GM19372 (cell line): ENCODE results near the gene HKDC1.
"Not testable (repeated sequence)": the region's sequence is repeated elsewhere in the genome, so short reads cannot be mapped to it uniquely, and the experiment has no call there.

Experiments used
- ATAC-seq: cut with Tn5 transposase; IDR thresholded peaks from one replicate; pipeline ENCODE4 v1.9.1; 2021; ENCODE audit warnings: mild to moderate bottlenecking, low read depth, moderate library complexity; ENCODE audit not compliant: unreplicated experiment

HKDC1 gene

GRCh38 chr10:69242040-69242851, 22.1 kb downstream of the HKDC1 start:
- ATAC-seq = no peak

- ATAC-seq = no peak
Measured at GRCh38 chr10:69242852-69243212, 22.7 kb downstream of the HKDC1 start.

GRCh38 chr10:69243817-69244216, 23.7 kb downstream of the HKDC1 start:
- no peak for ATAC-seq

- ATAC-seq = no peak
Measured at GRCh38 chr10:69246036-69246435, 25.9 kb downstream of the HKDC1 start.

DNA sequence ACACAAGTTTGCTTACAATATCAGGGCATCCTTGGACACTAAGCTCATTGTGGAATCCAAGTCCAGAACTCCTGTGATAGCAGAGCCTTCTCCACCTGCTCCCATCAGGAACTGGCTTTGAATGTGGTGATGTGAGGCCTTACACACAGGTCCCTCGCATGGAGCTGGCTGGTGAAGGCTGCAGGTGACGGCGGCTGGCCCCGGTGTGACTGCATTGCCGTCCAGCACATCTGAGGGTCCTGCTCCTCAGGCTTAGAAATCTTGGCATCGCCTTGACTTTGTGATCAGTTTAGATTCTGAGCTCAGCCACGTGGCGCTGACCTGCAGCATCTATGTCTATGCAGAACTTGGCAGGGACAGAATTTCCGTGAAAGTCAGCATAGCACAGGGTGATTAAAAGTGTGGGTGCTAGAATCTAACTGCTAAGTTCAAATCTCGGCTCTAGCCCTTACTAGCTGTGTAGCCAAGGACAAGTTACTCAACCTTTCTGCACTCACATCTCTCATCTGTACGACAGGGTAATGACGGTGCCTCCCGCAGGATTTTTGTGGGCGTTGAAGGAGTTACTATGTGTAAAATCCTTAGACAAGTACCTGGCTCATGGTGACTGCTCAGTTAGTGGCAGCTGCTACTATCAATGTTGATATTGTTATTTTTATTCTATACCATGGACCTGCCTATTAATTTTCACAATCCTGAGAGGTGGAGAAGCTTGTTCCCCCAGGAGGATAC, 26.6 kb downstream of the HKDC1 start:
- no peak for ATAC-seq

- ATAC-seq = no peak
Measured at GRCh38 chr10:69247313-69247710, 27.2 kb downstream of the HKDC1 start.

GRCh38 chr10:69248117-69248730, 28.1 kb downstream of the HKDC1 start:
- ATAC-seq = no peak

GRCh38 chr10:69250041-69250440, 29.9 kb downstream of the HKDC1 start:
- no peak for ATAC-seq

DNA sequence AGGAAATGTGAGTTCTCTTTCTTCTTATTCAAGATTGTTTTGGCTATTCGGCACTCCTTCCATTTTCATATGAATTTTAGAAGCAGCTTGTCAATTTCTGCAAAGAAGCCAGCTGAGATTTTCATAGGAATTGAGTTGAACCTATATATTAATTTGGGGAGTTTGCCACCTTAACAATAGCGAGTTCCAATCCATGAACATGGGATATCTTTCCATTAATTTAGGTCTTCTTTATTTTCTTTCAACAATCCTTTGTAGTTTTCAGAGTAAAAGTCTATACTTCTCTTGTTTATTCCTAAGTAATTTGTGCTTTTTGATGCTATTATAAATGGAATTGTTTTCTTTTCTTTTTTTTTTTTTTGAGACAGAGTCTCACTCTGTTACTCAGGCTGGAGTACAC, 31.3 kb downstream of the HKDC1 start:
- not testable (repeated sequence) for ATAC-seq

- ATAC-seq = no peak
Measured at GRCh38 chr10:69253171-69253570, 33.0 kb downstream of the HKDC1 start.

DNA sequence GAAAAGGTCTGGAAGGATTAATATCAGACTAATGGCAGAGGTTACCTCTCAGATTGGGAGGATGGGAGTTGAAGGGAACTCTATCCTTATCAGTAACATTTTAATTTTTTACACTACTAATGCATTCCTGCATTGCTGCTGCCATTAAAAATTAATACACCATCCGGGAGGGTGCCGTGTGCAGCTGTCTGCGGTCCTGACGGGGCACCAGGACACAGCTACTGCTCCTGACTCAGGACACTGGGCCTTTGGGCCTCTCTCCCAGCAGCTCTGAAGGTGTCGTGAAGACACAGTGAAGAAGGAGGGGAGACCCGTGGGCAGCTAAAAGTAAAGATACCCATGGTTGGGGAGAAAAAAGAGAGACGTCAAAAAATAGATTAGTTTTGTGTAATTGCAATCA, 34.7 kb downstream of the HKDC1 start:
- no peak for ATAC-seq

GRCh38 chr10:69259547-69260243, 39.6 kb downstream of the HKDC1 start:
- no peak for ATAC-seq

DNA sequence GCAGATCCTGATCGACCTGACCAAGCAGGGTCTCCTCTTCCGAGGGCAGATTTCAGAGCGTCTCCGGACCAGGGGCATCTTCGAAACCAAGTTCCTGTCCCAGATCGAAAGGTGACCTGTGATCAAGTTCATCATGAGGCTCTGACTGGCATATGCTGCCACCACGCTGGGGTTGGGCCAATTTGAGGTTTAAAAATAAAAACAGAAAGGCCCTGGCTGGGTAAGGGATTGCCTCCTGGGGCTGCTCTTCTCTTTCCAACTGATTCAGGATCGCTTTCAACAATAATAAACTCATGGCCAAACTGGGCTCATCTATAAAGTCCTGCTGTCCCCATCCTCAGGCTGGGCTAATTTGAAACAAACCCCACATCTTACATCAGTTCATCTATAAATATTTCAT, 41.1 kb downstream of the HKDC1 start:
- ATAC-seq = no peak

DNA sequence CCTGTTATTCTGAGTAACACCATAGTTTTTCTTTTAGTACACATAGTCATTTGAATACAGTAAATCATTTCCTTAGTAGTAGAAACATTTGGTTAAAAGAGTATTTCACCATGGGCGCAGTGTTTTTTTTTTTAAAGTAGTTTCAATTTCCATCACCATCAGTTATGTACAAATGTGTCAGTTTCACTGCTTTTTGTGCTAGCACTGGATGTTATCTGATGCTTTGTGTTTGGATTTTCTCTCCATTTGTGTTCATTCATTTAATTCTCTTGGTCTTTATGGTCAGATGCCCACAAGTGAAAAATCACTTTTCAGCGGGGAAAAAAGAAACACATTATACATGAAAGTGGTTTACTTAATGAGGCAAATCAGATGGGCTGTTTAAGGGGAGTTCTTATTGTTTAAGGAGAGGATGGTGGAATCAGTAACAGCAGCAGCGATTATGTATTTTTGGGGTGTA, 42.2 kb downstream of the HKDC1 start:
- ATAC-seq = no peak

- ATAC-seq = no peak
Measured at GRCh38 chr10:69265521-69265920, 45.4 kb downstream of the HKDC1 start.

GRCh38 chr10:69268761-69269416, 48.8 kb downstream of the HKDC1 start:
- ATAC-seq = no peak

DNA sequence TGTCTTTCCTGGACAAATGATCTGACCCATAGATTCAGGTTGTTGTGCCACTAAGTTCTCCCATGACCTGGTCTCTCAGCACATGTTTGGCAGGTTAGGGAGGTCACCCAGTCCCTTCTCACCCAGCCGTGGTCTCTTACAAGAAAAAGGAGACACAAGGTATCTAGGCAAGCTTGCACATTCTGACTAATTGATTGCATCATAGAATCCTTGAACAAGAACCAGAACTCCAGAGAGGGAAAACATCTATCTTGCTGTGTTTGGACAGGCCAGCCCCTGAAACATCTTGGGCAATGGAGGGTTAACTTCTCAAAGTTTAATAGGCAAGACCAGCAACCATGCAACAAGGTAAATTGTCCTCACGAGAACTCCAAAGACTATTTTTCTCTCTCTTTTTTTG, 49.6 kb downstream of the HKDC1 start:
- ATAC-seq = no peak

DNA sequence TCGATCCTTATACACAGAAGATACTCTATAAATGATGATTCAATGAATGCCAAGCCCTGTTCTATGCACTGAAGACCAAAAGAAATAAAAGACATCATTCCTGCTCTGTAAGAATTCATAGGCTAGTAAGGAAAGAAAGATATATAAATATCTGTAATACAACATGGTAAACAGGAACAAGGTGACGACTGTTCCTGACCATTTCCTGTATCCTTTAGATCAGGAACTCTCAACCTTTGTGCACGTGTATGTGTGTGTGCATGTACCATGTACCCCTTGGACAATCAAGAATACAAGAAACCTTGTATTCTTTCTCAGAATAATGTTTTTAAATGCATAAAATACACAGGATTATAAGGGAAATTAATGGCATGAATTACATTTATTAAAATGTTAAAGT, 50.9 kb downstream of the HKDC1 start:
- ATAC-seq = no peak

- no peak for ATAC-seq
Measured at GRCh38 chr10:69272624-69273023, 52.5 kb downstream of the HKDC1 start.

- no peak for ATAC-seq
Measured at GRCh38 chr10:69275444-69275843, 55.3 kb downstream of the HKDC1 start.
